ENCODE data around the gene DIRAS1.
"Not testable (repeated sequence)": the region's sequence is repeated elsewhere in the genome, so short reads cannot be mapped to it uniquely, and the experiment has no call there.

DIRAS1 gene

DNA sequence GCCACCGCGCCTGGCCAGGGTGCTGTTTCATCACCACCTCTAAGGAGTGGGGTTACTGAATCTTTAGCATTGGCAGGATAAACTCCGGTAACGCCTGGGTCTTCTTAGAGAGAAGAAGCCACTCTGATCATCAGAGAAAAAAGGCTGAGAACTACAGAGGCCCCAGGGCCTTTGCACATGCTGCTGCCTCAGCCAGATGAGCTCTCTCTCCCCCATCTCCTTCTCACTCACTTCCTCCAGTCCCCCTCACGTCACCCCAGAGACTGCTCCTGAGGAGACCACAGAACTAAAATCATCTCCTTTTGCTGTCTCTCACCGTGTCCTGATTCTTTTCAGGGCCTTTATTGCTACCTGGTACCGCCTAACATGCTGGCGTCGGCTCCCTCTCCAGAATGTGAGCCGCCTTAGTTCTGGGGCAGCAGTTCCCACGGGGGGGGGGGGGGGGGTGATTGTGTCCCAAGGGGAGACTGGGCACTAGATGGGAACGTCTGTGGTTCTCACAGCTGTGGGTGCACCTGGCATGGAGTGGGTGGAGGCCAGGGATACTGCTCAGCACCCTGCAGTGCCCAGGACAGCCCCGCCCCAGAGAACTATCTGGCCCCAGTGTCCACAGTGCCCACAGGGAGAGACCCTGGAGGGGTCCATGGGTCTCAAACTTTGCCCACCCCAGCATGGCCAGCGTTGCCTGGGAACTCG lies 5.1 kb upstream of the DIRAS1 start:
- DNase-seq: no peak

DNA sequence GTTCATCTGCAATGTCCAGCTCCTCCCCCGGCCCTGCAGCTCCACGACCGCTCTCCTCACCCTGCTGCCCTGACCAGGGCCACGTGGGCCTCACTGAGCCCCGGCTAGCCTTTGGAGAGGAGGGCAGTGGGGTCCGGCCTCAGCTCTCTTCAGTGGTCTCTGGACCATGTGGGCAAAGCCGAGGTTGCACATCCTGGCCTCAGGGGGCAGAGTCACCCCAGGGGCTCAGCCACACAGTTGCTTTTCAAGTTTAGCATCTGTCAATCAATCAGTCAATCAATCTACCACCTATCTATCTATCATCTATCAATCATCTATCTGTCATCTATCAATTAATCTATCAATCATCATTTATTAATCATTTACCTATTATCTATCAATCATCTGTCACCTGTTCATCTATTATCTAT lies 3.0 kb upstream of the DIRAS1 start:
- DNase-seq: no peak

DNA sequence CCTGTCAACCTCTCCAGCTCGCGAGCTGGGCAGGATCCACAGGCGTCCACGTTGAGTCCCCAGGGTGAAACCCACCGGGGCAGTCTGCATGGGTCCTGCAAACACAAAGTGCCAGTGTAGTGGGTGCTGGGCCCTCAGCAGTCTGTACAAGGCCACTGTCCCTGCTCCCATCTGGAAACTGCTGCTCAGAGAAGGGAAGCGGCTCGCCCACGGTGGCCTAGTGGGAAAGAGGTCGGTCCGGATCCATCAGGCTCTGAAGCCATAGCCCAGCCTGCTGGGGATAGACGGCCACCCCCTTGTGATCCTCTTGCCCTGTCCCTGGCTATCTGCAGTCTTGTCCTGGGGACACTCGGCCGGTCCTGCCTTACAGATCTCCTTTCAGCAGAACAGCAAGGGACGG lies 2.6 kb upstream of the DIRAS1 start:
- DNase-seq: no peak

DNA sequence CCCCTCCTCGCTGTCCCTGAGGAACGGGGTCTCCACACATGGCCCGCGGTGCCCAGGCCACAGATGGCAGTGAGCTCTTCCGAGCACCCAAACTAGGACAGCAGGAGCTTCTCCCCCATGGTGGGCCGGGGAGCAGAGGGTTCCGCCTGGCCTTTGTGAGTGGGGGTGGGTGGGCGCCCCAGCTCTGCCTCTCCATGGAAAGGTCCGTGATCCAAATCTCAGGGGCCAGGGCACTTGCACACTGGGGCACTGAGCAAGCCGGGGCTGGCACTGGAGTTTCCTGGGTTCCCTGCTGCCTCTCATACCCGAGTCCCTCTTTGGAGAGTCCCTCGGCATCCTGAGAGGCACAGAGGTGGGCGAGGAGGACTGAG lies 2.2 kb upstream of the DIRAS1 start:
- no peak for DNase-seq

DNA sequence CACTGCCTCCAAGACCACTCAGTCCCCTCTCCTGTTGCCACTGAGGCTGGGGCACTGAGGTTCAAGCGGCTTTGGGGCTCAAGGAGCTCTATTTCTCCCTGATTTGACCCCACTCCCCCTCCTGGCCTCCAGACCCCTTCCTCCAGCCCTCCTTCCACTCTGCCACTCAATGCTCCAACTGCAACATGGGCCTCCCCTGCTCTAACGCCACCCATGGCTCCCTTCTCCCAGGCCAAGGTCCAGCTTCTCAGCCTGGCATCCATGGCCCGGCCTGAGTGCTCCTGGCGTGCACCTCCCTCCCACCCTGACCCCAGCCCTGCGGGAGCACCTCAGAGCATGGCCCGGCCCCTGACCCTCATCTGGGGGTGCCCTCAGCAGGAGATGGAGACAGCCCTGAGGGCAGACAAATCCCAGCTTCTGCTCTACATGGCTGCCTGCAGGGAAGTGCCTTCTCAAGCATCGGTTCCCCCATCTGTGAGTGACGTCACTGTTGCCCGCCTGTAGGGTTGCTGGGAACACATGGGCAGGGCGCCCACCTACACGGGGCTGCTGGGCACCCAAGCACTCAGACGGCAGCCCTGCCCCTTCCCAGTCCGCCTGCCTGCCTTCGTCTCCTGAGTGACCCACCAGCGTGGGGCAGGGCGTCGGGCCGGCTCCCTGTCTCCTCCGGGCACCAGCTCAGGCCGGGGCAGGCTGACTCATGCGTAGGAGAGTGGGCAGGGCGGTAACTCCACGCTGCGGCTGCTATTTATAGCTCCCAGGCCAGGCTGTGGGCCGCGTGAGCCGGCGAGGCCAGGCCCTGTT lies 1.6 kb upstream of the DIRAS1 start:
- DNase-seq: no peak

DNA sequence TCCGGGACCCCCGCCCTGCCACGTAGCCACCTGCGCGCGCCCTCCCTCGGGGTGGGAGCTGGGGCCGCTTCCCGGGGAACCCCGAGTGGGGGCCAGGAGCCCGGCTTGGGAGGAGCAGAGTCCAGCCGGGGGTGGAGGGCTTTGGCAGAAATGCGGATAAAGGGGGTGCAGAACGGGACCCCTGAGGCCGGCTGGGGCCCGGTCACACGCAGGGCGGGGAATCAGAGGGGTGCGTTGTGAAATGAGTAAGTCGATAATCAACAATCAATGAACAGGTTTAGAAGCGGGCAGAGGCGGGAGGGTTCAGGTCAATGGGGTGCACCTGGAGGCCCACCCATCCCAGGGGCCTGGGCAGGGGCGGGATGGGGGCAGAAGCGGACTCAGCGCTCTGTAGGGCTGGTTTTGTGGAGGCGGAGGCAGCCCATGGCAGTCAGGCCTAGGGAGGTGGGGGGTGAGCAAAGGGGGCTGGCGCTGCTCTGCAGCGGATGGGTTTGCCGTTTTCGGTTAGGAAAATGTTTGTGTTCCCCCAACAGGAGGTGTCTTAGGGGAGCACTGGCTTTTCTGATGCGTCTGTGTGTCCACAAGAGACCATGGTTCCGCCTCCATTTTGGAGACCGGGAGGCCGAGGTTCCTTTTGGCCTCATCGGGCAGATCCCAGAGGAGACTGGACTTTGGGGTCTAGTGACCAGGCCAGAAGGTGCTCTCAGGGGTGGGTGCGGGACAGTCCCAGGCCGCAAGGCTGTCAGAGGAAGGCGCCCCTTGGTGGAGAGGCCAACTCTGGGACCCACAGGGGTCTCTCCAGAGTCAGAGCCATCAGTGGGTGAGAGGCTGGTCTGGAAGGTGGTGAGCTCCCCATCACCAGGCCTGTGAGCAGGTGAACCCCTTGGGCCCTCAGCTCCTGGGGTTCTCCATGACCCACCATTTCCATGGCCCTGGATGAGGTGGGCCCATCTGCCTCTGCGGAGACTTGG lies 683 bp upstream of the DIRAS1 start:
- DNase-seq: no peak

DNA sequence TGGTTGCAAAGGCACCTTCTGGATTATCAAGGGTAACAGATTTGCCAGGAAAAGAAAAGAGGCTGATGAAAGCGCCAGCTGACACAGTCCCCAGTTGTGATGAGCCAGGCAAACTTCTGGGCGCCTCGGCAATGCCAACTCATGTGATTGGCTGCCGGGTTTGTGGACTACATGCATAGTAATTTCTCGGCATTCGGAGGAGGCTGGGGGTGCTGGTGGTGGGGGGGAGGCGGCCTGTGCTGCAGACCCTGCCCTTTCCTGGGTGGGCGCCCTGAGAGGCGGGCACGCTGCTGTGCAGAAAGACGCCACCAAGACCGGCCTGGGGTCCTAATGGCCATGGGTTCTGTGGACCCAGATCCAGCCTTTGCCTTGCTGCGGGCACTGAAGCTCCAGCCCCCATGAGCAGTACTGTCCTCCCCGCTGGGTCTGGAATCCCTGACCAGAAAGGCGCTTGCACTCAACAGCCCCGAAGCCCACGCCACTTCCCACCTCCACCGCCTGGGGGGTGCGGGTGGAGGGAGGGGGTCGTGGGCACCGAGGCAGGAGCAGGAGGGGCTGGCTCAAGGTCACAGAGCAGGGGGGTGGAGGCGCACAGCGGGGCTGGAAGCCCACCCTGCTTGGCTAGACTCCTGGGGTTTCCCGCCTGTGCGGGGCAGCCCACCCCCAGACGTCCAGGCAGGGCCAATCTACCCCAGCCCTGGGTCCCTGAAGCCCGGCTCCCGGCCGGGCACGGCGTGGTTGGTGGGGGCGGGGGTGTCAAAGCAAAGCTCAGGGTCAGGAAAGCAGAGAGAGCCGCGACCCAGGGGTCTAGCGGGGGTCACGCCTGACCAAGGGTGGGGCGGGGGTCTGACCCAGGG lies 1.0 kb downstream of the DIRAS1 start:
- no peak for DNase-seq

DNA sequence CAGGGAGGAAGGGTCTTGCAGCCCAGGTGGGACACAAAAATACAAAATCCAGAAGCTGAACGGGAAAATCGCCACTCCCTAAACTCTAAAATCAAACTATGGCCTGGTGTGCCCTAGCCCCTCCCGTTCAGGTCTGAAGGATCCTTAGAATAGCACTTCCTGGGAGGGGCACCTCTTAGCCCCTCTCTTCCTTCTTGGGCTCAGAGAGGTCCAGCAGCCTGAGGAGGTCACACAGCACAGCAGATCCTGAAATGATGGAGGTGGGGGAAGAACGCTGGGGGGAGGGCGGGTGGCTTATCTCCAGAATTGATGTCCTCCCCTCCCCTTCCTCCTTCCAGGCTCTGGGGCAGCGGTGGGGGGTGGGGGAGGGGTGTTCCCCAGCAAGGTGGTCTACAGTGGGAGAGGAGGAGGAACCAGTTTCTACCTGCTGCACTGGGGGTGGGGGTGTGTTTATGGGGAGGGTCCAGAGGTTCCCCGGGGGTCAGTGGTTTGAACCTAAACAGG lies 1.9 kb downstream of the DIRAS1 start:
- DNase-seq: no peak

DNA sequence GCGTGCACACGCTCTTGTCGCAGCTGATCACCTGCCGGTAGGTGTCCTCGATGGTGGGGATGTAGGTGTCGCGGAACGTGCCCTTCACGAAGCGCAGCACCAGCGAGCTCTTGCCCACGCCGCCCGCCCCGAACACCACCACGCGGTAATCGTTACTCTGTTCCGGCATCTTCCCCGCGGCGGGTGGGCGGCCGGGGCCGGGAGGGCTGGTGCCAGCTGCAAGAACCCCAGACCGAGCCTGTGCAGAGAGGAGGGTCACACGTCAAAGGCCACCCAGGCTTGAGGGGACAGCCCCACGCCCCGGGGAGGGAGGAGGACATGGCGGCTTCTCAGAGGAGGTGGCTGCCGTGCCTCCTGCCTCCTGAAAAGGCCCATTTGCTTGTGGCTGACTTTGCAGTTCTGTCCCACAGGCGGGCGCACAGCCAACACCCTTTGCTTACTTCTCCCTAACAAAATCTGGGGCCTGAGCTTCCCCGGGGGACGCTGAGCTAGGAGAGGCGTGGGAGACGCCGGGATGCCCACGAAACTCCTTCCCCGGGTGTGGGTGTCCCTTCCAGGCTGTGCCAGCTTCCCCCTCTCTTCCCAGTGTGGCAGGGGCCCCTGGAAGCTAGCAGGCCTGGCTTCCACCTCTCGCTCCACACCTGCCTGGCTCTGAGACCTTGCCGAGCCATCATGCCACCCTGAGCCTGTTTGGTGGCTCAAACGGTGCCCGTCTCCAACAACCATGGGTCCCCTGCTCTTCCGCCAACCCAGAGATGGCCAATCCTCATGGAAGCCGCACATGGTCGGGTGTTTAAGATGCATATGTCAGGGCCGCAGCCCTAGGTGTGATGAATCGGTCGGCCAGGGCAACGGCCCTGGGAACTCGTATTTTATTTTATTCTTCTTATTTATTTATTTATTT lies 3.3 kb downstream of the DIRAS1 start:
- DNase-seq: no peak

DNA sequence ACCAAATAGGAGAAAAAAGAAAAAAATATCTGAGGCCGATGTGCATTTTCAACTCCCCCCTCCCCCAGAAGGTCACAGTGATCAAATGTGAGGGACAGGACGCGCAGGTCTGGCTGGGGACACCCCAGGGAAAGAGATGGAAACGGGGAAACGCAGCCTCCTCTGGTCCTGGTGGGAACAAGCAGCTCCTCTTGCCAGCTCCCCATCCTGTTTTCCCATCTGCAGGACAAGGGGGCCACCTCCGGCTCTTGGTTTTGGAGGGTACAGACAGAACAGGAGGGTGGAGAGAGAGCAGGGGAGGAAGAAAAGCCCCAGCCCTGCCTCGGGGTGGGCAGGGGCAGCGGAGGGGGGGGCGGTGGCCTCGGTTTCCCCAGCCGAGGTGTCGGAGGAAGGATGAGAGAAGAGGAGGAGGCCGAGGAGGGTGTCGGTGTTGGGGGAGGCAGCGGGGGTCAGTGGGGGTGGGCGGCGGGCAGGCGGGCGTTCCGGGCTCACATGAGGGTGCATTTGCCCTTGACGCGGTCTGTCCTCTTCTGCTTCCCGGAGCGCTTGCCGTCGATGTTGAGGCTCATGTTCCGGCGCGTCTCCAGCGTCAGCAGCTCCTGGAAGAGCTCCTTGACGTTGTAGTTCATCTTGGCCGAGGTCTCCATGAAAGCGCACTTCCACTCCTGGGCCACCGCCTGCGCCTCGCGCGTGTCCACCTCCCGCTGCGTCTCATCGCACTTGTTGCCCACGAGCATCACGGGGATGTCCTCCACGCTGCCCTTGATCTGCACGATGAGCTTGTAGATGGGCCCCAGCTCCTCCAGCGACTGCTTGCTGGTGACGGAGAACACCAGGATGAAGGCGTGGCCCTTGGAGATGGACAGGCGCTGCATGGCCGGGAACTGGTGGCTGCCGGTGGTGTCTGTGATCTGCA lies 4.2 kb downstream of the DIRAS1 start:
- no peak for DNase-seq

DNA sequence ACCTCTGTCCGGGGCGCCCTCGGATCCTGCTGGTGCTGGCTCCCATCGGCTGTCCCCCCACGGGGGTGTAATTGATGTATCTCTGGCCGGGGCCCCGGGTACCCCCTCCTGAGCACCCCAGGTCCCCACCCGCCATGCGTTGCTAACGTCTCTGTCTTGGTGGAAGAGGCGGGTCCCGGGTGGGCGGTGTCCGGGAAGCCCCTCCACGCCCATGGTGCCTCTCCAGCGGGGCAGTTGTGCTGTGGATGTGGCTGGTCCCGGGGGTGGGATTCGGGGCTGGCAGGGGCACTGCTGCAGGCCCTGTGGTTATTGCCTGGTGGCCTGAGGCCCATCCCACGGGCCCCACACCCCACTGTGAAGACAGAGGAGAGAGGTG lies 4.9 kb downstream of the DIRAS1 start:
- no peak for DNase-seq

DNA sequence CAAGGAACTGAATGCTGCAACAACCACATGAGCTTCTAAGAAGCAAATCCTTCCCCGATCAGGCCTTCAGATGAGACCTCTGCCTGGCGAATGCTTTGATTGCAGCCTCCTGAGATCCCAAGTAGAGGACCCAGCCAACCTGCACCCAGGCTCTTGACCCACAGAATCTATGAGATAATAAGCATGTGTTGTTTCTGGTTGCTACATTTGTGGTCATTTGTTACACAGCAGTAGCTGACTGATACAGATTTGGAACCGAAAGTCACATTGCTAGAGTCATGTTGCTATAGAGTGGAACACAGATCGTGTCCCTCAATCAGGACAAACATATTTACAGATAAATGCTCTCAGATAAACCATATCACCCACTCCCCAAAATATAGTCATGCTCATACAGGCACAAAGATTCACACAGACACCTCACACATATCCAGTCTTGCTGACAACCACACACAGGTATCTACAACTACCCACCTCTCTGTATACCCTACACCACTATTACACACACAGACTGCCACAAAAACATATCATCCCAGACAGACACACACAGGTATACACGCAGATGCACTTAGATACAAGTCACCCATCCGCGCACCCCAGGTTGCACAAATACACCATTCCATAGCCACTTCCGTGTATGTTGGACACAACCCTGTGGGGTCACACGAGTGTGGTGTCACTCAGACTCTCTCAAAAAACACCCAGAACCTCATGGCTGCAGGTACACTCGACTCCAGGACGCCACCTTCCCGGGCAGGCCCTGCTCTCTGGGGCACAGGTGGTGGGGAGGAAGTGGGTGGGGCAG lies 5.5 kb downstream of the DIRAS1 start:
- DNase-seq: no peak

DNA sequence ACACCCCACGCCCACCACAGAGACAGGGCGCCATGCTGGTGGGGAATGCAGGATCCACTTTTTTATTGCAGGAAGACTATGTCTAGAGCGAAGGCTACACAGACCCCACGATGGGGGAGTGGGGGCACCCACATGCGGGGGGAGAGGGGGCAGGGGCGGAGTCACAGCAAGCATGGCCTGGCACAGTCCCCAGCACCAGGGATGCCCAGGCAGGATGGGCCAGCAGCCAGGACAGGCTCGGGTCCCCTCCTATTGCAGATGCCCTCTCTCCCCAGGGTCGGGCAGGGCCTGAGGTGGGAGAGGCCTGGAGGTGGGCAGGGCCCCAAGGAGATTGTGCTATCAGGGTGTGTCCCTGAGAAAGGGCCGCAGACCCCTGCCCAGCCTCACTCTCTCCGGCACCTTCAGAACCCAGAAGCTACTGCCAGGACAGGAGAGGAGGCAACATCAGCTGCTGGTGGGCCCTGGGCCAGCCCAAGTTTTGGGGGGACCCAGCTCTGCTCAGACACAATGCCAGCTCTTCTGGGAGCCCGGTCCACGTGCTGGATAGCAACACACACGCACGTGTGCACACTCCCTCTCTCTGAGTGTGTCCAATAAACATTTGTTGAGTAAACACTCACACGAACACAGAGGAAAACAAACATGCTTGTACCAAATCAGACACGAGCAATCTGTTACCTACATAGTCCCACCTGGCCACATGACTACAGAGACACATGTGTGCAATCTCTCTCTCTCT lies 6.5 kb downstream of the DIRAS1 start:
- DNase-seq: no peak

DNA sequence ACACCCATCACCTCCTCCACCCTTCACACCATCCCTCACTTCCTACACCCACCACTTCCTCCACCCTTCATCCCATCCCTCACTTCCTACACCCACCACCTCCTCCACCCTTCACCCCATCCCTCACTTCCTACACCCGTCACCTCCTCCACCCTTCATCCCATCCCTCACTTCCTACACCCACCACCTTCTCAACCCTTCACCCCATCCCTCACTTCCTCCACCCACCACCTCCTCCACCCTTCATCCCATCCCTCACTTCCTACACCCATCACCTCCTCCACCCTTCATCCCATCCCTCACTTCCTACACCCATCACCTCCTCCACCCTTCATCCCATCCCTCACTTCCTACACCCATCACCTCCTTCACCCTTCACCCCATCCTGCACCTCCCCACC lies 7.1 kb downstream of the DIRAS1 start:
- DNase-seq: not testable (repeated sequence)

DNA sequence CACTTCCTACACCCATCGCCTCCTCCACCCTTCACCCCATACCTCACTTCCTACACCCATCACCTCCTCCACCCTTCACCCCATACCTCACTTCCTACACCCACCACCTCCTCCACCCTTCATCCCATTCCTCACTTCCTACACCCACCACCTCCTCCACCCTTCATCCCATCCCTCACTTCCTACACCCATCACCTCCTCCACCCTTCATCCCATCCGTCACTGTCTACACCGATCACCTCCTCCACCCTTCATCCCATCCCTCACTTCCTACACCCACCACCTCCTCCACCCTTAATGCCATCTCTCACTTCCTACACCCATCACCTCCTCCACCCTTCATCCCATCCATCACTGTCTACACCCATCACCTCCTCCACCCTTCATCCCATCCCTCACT lies 8.0 kb downstream of the DIRAS1 start:
- not testable (repeated sequence) for DNase-seq

DNA sequence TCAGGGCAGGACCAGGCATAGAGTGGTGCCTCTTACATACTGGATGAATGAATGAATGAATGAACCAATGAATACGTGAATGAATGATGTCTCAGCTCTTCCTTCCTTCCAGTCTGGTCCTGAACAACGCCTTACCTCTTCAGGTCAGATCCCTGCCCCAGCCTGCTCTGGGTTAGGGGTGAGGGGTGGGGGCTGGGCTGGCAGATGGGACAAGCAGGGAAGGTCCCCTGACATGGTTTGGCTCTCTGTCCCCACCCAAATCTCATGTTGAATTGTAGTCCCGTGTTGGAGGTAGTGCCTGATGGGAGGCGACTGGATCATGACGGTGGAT lies 9.3 kb downstream of the DIRAS1 start:
- DNase-seq: no peak

DNA sequence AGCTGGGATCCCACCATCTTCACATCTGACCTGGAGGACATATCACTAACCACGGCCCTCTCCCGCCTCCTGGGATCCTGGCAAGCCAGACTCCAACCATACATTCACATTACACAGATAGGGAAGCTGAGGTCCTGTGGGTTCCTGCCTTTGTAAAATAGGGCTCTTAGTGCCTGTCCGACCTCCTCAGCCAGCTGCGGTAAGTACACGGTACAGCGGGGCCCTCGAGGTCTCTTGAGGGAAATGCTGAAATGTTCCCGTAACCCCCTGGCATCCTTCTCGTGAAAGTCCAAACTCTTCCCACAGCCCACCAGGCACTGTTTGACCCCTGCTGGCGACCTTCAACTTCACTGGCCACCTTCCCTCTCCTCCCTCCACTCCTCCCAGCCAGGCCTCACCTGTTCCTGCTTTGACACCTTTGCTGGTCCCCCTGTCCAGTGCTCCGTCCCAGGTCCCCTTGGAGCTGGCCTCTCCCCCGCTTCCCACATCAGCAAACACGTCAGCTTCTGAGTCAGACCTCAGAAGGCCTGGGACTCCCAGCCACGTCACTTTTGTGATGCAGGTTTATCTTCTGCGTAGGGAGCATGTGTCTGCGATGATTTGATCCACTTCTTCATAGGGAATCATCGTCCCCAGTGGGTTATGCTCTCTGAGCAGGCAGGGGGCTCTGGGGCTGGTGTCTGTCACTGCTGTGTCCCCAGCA lies 9.8 kb downstream of the DIRAS1 start:
- no peak for DNase-seq

DNA sequence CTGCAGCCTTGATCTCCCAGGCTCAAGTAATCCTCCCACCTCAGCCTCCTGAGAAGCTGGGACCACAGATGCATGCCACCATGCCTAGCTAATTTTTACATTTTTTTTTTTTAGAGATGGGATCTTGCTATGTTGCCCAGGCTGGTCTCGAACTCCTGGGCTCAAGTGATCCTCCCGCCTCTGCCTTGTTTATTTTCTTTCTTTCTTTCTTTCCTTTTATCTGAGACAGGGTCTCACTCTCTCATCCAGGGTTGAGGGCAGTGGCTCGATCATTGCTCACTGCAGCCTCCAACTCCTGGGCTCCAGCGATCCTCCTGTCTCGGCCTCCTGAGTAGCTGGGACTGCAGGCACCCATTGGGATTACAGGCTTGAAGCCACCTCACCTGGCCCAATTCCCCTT lies 14.9 kb downstream of the DIRAS1 start:
- DNase-seq: no peak

All from NCI-H1436 treated with DMSO at 0.1 percent for 48 hours (cell line).